ENCODE data around the gene ECM2.

GRCh38 chr9:92482329-92482728, 53.5 kb downstream of the ECM2 start, which contains the start of gene ASPN:
- TF ChIP-seq ZNF512 (CRISPR knock-in tag; IDR thresholded peaks at IDR 0.05) (no peak), ZFX (CRISPR knock-in tag; IDR thresholded peaks at IDR 0.05; ENCODE audit: low read depth) (no peak)

Measured in HepG2 (cell line).